Adipose tissue (tissue), 3 donors: ENCODE measurements around the gene BABAM1. TPM values are rescaled to one million over a fixed set of nuclear protein-coding genes. Genes with fewer than 3 reads are reported as not detected.
A peak's percentile ranks its signal among the peaks of the same experiment; 100 is the strongest.

ENCODE experiments used
- H3K27ac ChIP-seq: one replicate; pipeline ENCODE4 v1.5.1; 2013; ENCODE audit warnings: low read depth, low read length
- WGBS, 3 donors: extraction: QIAGEN DNeasy Blood & Tissue Kit; methylation state at CpG; one replicate each; pipeline ENCODE4 v1.1.7; 2013; 5-methylcytosine and 5-hydroxymethylcytosine counted together
- polyA plus RNA-seq, 3 donors: library from polyadenylated mRNA; stranded (reverse); fragments of 200-250 nt; gene quantifications; one replicate each; pipeline ENCODE4 v1.2.3, GENCODE V29; 2013
- donor health status: healthy with polysubstance abuse.
- donor health status: Bipolar disorder and iron deficiency.
- donor health status: healthy.

Gene BABAM1
- polyA plus RNA-seq, result 10 to 100 TPM; 38.2 to 70.6 (median 65.2) TPM

GRCh38 chr19:17266975-17267788, at the start of gene BABAM1:
BABAM1 (plus strand) TSS chr19:17267443; CDS start chr19:17268807, 1,364 bp downstream.
- H3K27ac ChIP-seq, result no peak within 1 kb of the TSS
- 0% methylated on average over 27 of the region's 27 CpGs for WGBS, 3 donors

DNA sequence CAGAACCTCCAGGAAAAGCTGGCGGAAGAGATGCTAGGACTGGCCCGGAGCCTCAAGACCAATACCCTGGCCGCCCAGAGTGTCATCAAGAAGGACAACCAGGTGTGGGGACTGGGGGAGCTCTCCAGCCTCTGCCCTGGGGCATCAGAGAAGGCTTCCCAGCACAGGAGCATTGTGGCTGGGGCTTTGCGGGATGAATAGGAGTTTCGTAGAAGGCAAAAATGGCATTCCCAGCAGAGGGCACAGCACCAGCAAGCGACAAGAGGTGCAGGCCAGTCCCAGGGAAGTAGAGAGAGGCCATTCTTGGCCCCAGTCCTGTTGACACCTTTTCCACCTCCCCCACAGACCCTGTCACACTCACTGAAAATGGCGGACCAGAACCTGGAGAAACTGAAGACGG, 48.0 kb upstream of the BABAM1 start:
- H3K27ac ChIP-seq, result no peak overlapping the region
- 97 to 99% (median 97%) methylated on average over 8 of the region's 8 CpGs for WGBS, 3 donors

GRCh38 chr19:17220207-17220758, 47.0 kb upstream of the BABAM1 start:
- whole genome bisulfite sequencing, 3 donors, result 42 to 46% (median 43%) methylated on average over 14 of the region's 14 CpGs
- no peak overlapping the region for H3K27ac ChIP-seq

- WGBS, 3 donors, result 83 to 85% (median 84%) methylated on average over 10 of the region's 10 CpGs
- H3K27ac ChIP-seq, result no peak overlapping the region
Observed at GRCh38 chr19:17225053-17225452, 42.2 kb upstream of the BABAM1 start.

- whole genome bisulfite sequencing, 3 donors, result 0 to 1% (median 0%) methylated on average over 64 to 90 of the region's 90 CpGs
- H3K27ac ChIP-seq, result peak within 1 kb of the TSS; percentile 32
Observed at GRCh38 chr19:17226002-17226933, 41.0 kb upstream of the BABAM1 start, which contains the start of gene OCEL1. OCEL1 (plus strand) TSS chr19:17226226; CDS start chr19:17226248, 22 bp downstream.

DNA sequence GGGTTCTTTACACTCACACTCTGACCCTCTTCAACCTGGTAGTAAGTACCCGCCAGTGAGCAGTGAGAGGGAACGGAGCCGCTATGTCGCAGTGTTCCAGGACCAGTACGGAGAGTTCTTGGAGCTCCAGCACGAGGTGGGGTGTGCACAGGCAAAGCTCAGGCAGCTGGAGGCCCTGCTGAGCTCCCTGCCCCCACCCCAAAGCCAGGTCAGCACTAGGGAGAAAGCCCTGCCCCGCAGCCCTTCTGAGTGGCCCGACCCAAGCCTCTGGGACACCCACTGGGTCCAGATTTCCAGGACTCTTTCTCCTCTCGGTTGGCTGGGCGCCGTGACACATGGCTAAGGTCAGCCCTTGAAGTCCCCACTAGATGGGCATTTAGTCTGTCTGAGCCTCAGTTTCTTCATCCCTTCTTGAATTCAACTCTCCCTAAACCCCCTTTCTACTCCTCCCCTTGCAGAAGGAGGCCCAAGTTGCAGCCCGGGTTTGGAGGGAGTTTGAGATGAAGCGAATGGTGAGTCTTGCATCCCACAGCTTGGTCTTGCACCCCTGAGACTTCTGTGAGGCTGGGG, 39.4 kb upstream of the BABAM1 start:
- 71 to 85% (median 82%) methylated on average over 13 of the region's 13 CpGs for WGBS, 3 donors
- no peak overlapping the region for H3K27ac ChIP-seq

- H3K27ac ChIP-seq, result no peak overlapping the region
- WGBS, 3 donors, result 93 to 98% (median 95%) methylated on average over 3 of the region's 3 CpGs
Observed at GRCh38 chr19:17229890-17230289, 37.4 kb upstream of the BABAM1 start.

DNA sequence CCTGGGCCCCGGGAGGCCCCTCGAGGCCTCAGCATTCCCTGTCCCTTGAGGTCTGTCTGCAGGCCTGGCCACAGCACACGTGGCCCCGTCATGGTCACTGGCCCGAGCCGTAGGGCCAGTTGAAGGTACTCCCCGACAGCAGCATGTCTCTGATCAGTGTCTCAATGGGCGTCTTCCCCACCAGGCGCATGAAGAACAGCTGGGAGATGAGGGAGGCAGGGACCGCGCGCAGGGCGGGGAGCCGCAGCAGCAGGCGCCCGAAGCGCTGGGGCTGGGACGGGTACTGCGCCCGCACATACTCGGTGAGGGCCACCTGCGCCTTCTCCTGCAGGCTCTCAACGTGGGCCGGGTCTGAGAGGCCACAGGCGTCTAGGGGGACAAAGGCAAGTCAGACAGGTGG, 35.0 kb upstream of the BABAM1 start:
- H3K27ac ChIP-seq, result no peak overlapping the region
- WGBS, 3 donors, result 82 to 91% (median 87%) methylated on average over 25 of the region's 25 CpGs

GRCh38 chr19:17234911-17235299, 32.3 kb upstream of the BABAM1 start:
- H3K27ac ChIP-seq, result no peak overlapping the region
- 19 to 43% (median 24%) methylated on average over 11 of the region's 11 CpGs for WGBS, 3 donors

DNA sequence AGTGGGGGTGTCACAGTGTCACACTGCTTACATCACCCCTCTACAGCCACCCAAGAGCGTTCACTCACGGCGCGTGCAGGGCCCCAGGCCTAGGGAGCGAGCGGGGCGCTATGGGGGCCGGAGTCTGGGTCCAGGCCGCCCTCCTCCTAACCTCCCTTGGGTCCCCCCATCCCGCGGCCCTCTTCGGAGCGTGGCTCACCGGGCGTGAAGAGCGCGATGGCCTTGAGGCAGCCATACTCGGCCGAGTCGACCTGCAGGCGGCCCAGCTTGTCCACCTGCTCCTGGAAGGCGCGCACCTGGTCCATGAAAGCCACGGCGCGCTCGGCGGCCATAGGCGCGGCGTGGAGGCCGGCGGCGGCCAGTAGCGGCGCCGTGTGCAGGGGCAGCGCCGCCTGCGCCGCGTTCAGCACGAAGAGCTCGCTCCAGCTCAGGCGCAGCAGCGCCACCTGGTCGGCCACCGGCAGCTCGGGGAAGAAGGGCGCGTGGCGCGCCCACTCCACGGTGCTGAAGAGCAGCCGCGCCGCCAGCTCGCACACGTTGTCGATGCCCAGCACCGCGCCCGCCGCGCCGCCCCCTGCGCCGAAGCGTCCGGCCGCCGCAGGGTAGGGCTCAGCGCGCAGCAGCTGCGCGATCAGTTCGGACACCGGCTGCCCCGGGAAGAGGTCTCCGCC, 31.8 kb upstream of the BABAM1 start:
- WGBS, 3 donors, result 3 to 7% (median 7%) methylated on average over 51 to 80 of the region's 80 CpGs
- no peak overlapping the region for H3K27ac ChIP-seq

DNA sequence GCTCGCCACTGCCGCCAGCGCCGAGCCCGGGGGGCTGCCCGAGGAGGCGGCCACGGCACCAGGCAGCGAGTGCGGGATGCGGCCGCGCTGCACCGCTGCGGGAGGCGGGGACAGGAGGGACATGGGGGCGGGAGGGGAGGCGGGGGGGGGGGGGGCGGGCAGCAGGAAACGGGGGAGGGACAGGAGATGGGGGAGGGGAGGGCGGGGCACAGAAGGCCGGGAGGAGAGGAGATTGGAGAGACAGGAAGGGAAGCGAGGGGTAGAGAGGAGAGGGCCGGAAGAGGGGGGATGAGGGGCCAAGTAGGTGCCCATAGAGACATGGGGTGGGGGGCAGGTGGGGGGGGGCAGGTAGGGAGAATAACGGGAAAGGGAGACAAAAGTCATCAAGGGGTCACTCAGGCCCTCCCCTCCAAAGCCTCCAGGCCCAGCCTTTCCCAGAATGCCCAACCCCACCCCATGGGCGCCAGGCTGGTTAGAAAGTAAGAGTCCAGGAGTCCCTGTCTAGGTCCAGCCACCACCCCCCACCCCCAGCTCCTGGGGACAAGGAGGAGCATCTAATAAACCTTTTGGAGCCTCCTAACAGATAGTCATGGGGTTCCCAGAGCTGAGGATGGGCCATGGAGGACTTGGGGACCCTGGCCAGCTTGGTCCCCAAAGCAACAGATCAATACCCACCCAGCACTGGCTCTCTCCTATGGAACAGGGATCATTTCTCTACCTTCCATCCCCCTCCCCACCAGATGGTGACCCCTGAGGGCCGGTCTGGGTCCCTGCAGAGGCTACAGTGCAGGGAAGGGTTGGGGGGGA, 31.1 kb upstream of the BABAM1 start:
- 7 to 10% (median 8%) methylated on average over 19 to 22 of the region's 27 CpGs for WGBS, 3 donors
- H3K27ac ChIP-seq, result no peak overlapping the region

- H3K27ac ChIP-seq, result no peak overlapping the region
- WGBS, 3 donors, result 69 to 81% (median 79%) methylated on average over 18 of the region's 18 CpGs
Observed at GRCh38 chr19:17236811-17237543, 30.3 kb upstream of the BABAM1 start.

DNA sequence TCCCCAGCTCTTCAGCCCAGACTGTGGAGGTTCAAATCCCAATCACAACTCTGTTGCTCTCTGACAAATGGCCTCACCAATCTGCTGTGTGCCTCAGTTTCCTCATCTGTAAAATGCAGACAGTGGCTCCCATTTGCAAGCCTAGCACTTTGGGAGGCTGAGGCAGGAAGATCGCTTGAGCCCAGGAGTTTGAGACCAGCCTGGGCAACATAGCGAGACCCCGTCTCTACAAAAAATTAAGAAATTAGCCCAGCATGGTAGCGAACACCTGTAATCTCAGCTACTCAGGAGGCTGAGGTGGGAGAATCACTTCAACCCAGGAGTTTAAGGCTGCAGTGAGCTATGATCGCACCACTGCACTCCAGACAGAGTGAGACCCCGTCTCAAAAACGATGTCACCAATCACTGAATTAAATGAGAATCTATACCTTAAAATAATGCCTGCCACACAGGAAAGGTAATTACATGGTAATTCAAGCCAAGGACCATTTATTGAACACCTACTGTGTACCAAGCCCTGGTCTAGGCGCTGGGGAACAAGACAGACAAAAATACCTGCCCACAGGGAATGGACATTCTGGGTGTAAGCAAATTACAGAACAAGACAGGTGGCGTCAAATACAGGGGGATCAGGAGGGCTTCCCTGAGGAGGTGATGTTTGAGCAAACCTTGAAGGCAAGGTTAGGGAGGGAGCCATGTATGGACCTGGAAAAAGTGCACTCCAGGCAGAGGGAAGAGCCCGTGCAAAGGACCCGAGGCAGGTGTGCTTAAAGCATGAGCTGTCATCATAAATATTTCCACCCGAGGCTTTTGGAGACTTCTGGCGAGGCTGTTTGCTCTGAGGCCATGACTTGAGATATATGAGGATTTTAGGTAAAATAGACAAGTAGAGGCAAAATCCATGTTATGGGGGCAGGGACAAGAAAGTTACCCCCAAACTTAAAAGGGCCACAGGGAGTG, 29.2 kb upstream of the BABAM1 start:
- no peak overlapping the region for H3K27ac ChIP-seq

DNA sequence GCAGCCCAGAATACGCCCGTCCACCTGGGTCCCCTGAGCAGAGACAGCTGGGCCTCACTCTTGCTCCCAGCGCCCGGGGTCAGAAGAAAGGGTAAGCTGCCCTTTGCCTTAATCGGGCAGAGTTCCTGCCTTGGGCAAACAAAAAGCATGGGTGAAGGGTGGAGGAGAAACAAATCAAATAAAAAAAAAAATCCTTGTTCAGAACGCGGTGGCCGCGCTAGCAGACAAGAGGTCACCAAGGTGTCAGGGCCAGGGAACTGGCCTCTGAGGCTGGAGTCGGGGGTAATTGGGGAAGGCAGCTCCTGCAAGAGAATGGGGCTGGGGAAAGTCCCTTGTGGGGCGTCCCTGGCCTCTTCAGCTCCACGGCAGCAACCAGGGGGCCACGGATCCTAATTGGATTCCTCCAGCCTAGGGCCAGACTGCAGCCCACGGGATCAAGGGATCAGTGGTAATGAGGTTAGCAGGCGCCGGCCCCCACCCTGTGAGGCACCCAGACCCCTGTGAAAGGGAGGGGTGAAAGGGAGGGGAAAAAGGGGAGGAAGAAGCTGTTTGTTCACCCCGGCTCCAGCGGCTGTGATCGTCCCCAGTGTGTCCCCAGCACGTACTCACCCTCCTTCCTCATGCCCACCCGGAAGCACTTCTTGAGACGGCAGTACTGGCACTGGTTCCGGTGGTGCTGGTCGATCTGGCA, 27.0 kb upstream of the BABAM1 start:
- H3K27ac ChIP-seq, result no peak overlapping the region
- WGBS, 3 donors, result 35 to 77% (median 68%) methylated on average over 24 of the region's 24 CpGs

More for the DNA sequence above, 29.2 kb upstream of the BABAM1 start:
- 91 to 95% (median 94%) methylated on average over 13 of the region's 13 CpGs for WGBS, 3 donors

GRCh38 chr19:17240826-17241399, 26.3 kb upstream of the BABAM1 start:
- whole genome bisulfite sequencing, 3 donors, result 96 to 99% (median 97%) methylated on average over 6 of the region's 6 CpGs
- no peak overlapping the region for H3K27ac ChIP-seq
